Type B pancreatic cell (in vitro differentiated cells): ENCODE measurements around the gene NUMA1. TPM values are rescaled to one million over a fixed set of nuclear protein-coding genes. Genes with fewer than 3 reads are reported as not detected.
A peak's percentile ranks its signal among the peaks of the same experiment; 100 is the strongest.

ENCODE experiments used
- DNase-seq: peaks from one replicate; pipeline ENCODE4 v3.0.0; 2021; ENCODE audit warnings: mixed read lengths; ENCODE audit not compliant: unreplicated experiment; ENCODE audit errors: extremely low spot score
- H3K27ac Mint-ChIP-seq: 2 replicates; pipeline ENCODE4 v1.8.0; 2021; ENCODE audit warnings: mild to moderate bottlenecking, mixed read lengths
- H3K27me3 Mint-ChIP-seq: 2 replicates; pipeline ENCODE4 v1.8.0; 2021; ENCODE audit warnings: mixed read lengths
- H3K36me3 Mint-ChIP-seq: 2 replicates; pipeline ENCODE4 v1.8.0; 2021; ENCODE audit warnings: mixed read lengths
- H3K4me1 Mint-ChIP-seq: one replicate; pipeline ENCODE4 v1.8.0; 2021; ENCODE audit warnings: mixed read lengths; ENCODE audit not compliant: unreplicated experiment
- H3K4me3 Mint-ChIP-seq: 2 replicates; pipeline ENCODE4 v1.8.0; 2021; ENCODE audit warnings: mild to moderate bottlenecking, mixed read lengths
- H3K9me3 Mint-ChIP-seq: 2 replicates; pipeline ENCODE4 v1.8.0; 2021; ENCODE audit warnings: mixed read lengths
- total RNA-seq: library from RNA; stranded (reverse); gene quantifications from 2 replicates; pipeline ENCODE4 v1.2.1, GENCODE V29; 2021; ENCODE audit warnings: low replicate concordance
- TF ChIP-seq, protein P1 (sequence below): fragments of 200-600 bp; sonication (generic); conservative IDR thresholded peaks from 2 replicates; pipeline ENCODE4 v1.5.0; 2021; ENCODE audit warnings: antibody characterized with exemption, mild to moderate bottlenecking

The NUMA1 gene
- total RNA-seq, 1 donor from 2014 or later, result 225 TPM

DNA sequence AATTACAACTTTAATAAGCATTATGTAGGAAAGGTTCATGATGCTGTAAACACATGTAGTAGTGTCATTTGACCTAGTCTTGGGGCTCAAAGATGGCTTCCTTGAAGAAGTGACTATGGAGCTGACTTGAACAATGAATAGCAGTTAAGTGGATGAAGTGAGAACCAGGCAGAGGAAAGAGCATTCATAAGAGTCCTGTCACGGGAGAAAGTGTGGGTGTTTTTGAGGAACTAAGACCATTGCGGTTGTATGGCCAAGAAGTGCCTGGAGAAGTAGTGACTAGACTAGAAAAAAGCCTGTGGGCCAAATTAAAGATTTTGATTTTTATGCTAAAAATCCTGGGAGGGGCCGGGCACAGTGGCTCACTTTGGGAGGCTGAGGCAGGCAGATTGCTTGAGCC, 88.8 kb downstream of the NUMA1 start:
- Mint-ChIP-seq H3K9me3 (no peaks in the 10 kb centered on the region), H3K4me1 (no peaks in the 10 kb centered on the region), H3K27ac (no peak overlapping the region), H3K36me3 (peaks cover 10% of the 10 kb centered on the region), H3K4me3 (no peak overlapping the region), H3K27me3 (no peaks in the 10 kb centered on the region)
- TF ChIP-seq, protein P1, sequence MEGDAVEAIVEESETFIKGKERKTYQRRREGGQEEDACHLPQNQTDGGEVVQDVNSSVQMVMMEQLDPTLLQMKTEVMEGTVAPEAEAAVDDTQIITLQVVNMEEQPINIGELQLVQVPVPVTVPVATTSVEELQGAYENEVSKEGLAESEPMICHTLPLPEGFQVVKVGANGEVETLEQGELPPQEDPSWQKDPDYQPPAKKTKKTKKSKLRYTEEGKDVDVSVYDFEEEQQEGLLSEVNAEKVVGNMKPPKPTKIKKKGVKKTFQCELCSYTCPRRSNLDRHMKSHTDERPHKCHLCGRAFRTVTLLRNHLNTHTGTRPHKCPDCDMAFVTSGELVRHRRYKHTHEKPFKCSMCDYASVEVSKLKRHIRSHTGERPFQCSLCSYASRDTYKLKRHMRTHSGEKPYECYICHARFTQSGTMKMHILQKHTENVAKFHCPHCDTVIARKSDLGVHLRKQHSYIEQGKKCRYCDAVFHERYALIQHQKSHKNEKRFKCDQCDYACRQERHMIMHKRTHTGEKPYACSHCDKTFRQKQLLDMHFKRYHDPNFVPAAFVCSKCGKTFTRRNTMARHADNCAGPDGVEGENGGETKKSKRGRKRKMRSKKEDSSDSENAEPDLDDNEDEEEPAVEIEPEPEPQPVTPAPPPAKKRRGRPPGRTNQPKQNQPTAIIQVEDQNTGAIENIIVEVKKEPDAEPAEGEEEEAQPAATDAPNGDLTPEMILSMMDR, result no peak
- no peak for DNase-seq

DNA sequence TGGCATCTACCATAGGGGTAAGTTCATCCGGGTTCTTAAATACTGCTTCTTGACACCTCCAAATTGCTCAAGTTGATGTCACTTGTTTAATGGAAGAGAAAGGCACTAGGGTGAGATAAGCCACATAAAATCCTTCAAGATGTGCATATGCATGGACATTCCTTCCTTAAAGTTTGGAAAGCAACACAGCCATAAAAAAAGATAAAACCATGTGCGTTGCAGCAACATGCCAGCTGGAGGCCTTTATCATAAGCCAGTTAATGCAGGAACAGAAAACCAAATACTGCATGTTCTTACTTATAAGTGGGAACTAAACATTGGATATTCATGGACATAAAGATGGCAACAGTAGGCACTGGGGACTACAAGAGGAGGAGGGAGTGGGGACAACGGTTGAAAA, 89.6 kb downstream of the NUMA1 start:
- Mint-ChIP-seq H3K27ac (no peak overlapping the region), H3K4me3 (no peak overlapping the region), H3K27me3 (no peaks in the 10 kb centered on the region), H3K9me3 (no peaks in the 10 kb centered on the region), H3K36me3 (peaks cover 15% of the 10 kb centered on the region), H3K4me1 (peaks cover 4% of the 10 kb centered on the region)
- TF ChIP-seq, protein P1, result no peak
- DNase-seq, result no peak

DNA sequence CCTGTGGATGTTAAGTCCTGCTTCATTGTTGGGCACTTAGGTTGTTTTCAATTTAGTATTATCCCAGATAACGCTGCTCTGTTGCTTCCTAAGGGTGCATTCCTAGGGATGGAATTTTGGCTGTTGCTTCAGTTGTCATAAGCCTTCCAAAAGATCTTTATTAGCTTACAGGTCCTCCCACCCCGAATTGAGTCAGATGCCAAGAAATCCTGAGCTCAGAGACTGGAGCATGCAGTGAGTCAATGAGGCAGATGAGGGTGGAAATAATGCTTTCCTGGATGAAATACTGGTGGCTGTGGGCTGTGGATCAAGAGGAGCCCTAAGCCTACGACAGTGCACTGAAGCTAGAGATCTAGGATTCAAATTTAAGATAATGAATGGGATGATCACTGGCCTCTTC, 92.3 kb downstream of the NUMA1 start:
- Mint-ChIP-seq H3K9me3 (no peaks in the 10 kb centered on the region), H3K36me3 (peaks cover 18% of the 10 kb centered on the region), H3K27me3 (no peaks in the 10 kb centered on the region), H3K4me1 (peaks cover 4% of the 10 kb centered on the region), H3K4me3 (no peak overlapping the region), H3K27ac (no peak overlapping the region)
- TF ChIP-seq, protein P1, result no peak
- DNase-seq, result no peak

DNA sequence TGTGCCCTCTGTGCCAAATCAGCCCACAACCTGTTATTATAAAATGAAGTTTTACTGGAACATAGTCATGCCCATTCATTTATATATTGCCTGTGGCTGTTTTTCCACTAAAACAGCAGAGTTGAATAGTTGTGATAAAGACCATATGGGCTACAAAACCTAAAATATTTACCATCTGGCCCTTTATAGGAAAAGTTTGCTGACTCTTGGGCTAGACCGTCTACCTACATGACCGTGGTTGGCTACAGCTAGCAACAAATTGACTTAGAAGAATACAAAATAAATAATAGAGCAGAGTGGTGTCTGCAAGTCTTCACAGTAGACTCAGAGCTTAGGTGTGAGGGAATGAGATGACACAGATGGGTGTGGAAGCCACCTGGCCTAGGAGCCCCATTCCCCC, 92.8 kb downstream of the NUMA1 start:
- TF ChIP-seq, protein P1, result no peak
- DNase-seq, result no peak
- Mint-ChIP-seq H3K27me3 (no peaks in the 10 kb centered on the region), H3K27ac (no peak overlapping the region), H3K36me3 (peaks cover 16% of the 10 kb centered on the region), H3K4me1 (peaks cover 4% of the 10 kb centered on the region), H3K9me3 (no peaks in the 10 kb centered on the region), H3K4me3 (no peak overlapping the region)

DNA sequence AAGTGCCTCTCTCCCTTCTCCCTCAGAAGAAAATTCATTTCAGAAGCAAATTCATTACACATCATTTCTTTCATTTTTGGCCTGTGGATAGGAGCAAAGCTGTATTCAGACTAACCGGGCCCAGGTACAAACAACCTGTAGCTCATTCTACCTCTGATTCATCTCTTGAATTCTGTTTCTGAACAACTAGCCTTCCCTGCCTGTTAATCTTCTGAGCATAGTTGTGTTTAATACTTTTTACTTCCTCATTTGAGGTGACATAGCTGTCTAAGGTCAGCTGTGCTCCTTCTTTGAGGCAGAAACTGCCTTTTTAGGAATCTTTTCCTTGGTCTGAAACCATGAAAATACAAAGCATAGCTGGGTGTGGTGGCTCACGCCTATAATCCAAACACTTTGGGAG, 94.2 kb downstream of the NUMA1 start:
- no peak overlapping the region for H3K4me3 Mint-ChIP-seq
- H3K36me3 Mint-ChIP-seq, result peaks cover 16% of the 10 kb centered on the region
- TF ChIP-seq, protein P1, result no peak
- H3K27ac Mint-ChIP-seq, result peak overlapping the region; percentile 59
- peaks cover 4% of the 10 kb centered on the region for H3K4me1 Mint-ChIP-seq
- no peaks in the 10 kb centered on the region for H3K27me3 Mint-ChIP-seq
- DNase-seq, result no peak
- no peaks in the 10 kb centered on the region for H3K9me3 Mint-ChIP-seq

DNA sequence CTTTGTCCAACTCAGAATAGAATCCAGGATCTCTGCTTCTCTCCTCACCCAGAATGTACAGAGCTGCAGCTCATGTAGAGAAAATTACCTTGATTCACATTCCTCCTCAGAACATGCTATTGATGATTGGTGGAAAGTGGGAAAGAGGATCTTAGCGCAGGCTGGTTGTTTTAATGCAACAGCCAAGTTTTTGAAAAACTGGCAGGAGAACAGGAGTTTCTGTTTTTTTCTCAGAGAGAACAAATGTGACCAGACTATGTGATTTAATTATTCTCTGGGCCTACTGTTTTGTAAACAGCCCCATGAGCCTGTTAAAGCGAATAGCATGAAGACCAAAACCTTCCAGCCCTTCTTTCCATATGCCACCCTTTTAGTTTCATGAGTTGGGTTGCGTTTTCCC, 100.7 kb downstream of the NUMA1 start:
- DNase-seq, result no peak
- H3K4me3 Mint-ChIP-seq, result no peak overlapping the region
- no peaks in the 10 kb centered on the region for H3K4me1 Mint-ChIP-seq
- TF ChIP-seq, protein P1, result no peak
- H3K27ac Mint-ChIP-seq, result no peak overlapping the region
- peaks cover 7% of the 10 kb centered on the region for H3K36me3 Mint-ChIP-seq
- no peaks in the 10 kb centered on the region for H3K9me3 Mint-ChIP-seq
- H3K27me3 Mint-ChIP-seq, result no peaks in the 10 kb centered on the region
